Left kidney (tissue), 2 donors: ENCODE results near the gene MINK1. TPM values are rescaled to one million over a fixed set of nuclear protein-coding genes. Genes with fewer than 3 reads are reported as not detected.

Experiments used
- DNase-seq: peaks from one replicate; pipeline ENCODE4 v3.0.0-alpha.2; 2013
- polyA plus RNA-seq: library from polyadenylated mRNA; unstranded; fragments of 120-200 nt; gene quantifications from one replicate; pipeline ENCODE4 v1.2.1, GENCODE V29; 2013; ENCODE audit not compliant: insufficient read length

Gene MINK1
- polyA plus RNA-seq, 1 donor = 69.7 TPM

- no peak for DNase-seq
Measured at GRCh38 chr17:4933646-4934045, 100.5 kb downstream of the MINK1 start.

GRCh38 chr17:4934173-4934979 lies 101.2 kb downstream of the MINK1 start:
- DNase-seq = no peak

- DNase-seq = no peak
Measured at GRCh38 chr17:4935650-4936049, 102.5 kb downstream of the MINK1 start.

- DNase-seq = no peak
Measured at GRCh38 chr17:4936436-4936835, 103.3 kb downstream of the MINK1 start.

- no peak for DNase-seq
Measured at GRCh38 chr17:4937553-4937952, 104.4 kb downstream of the MINK1 start.

GRCh38 chr17:4938069-4938491 lies 104.9 kb downstream of the MINK1 start:
- no peak for DNase-seq

- no peak for DNase-seq
Measured at GRCh38 chr17:4938688-4939545, 105.8 kb downstream of the MINK1 start.

GRCh38 chr17:4939546-4939795 lies 106.3 kb downstream of the MINK1 start:
- no peak for DNase-seq

- DNase-seq = peak; percentile 100
Measured at GRCh38 chr17:4939796-4940554, 106.8 kb downstream of the MINK1 start, which contains the start of the genes RNF167 and SLC25A11. Gene RNF167 (plus strand): TSS chr17:4940268. CDS start chr17:4940910, 642 bp downstream. Gene SLC25A11 (minus strand): TSS chr17:4940046. CDS start chr17:4939910, 136 bp downstream.

- no peak for DNase-seq
Measured at GRCh38 chr17:4940555-4941318, 107.6 kb downstream of the MINK1 start.

- no peak for DNase-seq
Measured at GRCh38 chr17:4941319-4941610, 108.1 kb downstream of the MINK1 start.

GRCh38 chr17:4942760-4943508 lies 109.8 kb downstream of the MINK1 start:
- DNase-seq = no peak

GRCh38 chr17:4944163-4944553 lies 111.0 kb downstream of the MINK1 start:
- DNase-seq = no peak

GRCh38 chr17:4944554-4945175 lies 111.5 kb downstream of the MINK1 start:
- no peak for DNase-seq

GRCh38 chr17:4945176-4945943 lies 112.2 kb downstream of the MINK1 start:
- DNase-seq = no peak

GRCh38 chr17:4945944-4946280 lies 112.8 kb downstream of the MINK1 start:
- no peak for DNase-seq

- no peak for DNase-seq
Measured at GRCh38 chr17:4946312-4946976, 113.3 kb downstream of the MINK1 start.

GRCh38 chr17:4947010-4947410 lies 113.9 kb downstream of the MINK1 start:
- DNase-seq = no peak
